WTC11 (cell line): ENCODE measurements around the gene TIMM50. TPM values are rescaled to one million over a fixed set of nuclear protein-coding genes. Genes with fewer than 3 reads are reported as not detected.
A peak's percentile ranks its signal among the peaks of the same experiment; 100 is the strongest.

Experiments used
- ATAC-seq: fragments of 200-7000 bp; cut with Tn5 transposase; 2 replicates; pipeline ENCODE4 v1.10.0; 2021; ENCODE audit warnings: mild to moderate bottlenecking, moderate library complexity
- CTCF ChIA-PET: fragments of 300-600 bp; sonication (Branson Sonifier 250); formaldehyde crosslinking; loops from one replicate; lab custom pipeline; 2021; ENCODE audit warnings: antibody characterized with exemption; lab: Charles Lee
- POLR2A ChIA-PET: fragments of 350-600 bp; sonication (Branson Sonifier 250); formaldehyde crosslinking; loops from one replicate; lab custom pipeline; 2021; ENCODE audit warnings: antibody characterized with exemption; lab: Charles Lee
- DNase-seq: peaks from one replicate; pipeline ENCODE4 v3.0.0; 2021; ENCODE audit warnings: low spot score
- H3K27ac Mint-ChIP-seq: 2 replicates; pipeline ENCODE4 v1.8.0; 2021; ENCODE audit warnings: mixed read lengths
- H3K27me3 Mint-ChIP-seq: 2 replicates; pipeline ENCODE4 v1.8.0; 2021; ENCODE audit warnings: low read depth, mild to moderate bottlenecking, moderate library complexity, mixed read lengths
- H3K36me3 Mint-ChIP-seq: 2 replicates; pipeline ENCODE4 v1.8.0; 2021; ENCODE audit warnings: mixed read lengths
- H3K4me1 Mint-ChIP-seq: 2 replicates; pipeline ENCODE4 v1.8.0; 2022; ENCODE audit warnings: mixed read lengths
- H3K4me3 Mint-ChIP-seq: 2 replicates; pipeline ENCODE4 v1.8.0; 2021; ENCODE audit warnings: mild to moderate bottlenecking, moderate library complexity, mixed read lengths
- H3K9me3 Mint-ChIP-seq: 2 replicates; pipeline ENCODE4 v1.8.0; 2021; ENCODE audit warnings: mixed read lengths
- ELF4 ChIP-seq: sonication (generic); formaldehyde crosslinking; IDR thresholded peaks from 2 replicates; pipeline ENCODE4 v1.8.1; 2022; ENCODE audit warnings: low read depth, mild to moderate bottlenecking, moderate library complexity, missing genetic modification reagents
- ERG ChIP-seq: fragments of 250-450 bp; sonication (Bioruptor Pico); IDR thresholded peaks from 2 replicates; pipeline ENCODE4 v1.8.0; 2021; ENCODE audit warnings: mild to moderate bottlenecking
- FOXK1 ChIP-seq: sonication (generic); formaldehyde crosslinking; IDR thresholded peaks from 2 replicates; pipeline ENCODE4 v1.8.0; 2022; ENCODE audit warnings: mild to moderate bottlenecking, moderate library complexity, missing genetic modification reagents
- GABPB1 ChIP-seq: sonication (generic); formaldehyde crosslinking; IDR thresholded peaks from 2 replicates; pipeline ENCODE4 v1.8.1; 2023; ENCODE audit warnings: mild to moderate bottlenecking, missing genetic modification reagents
- GTF2I ChIP-seq: fragments of 250-450 bp; sonication (Bioruptor Pico); conservative IDR thresholded peaks from 2 replicates; pipeline ENCODE4 v1.4.0; 2021; ENCODE audit warnings: mild to moderate bottlenecking
- HMGA2 ChIP-seq: fragments of 250-450 bp; sonication (Bioruptor Pico); IDR thresholded peaks from 2 replicates; pipeline ENCODE4 v1.4.0; 2021; ENCODE audit warnings: mild to moderate bottlenecking, moderate library complexity
- IRF1 ChIP-seq: sonication (generic); formaldehyde crosslinking; IDR thresholded peaks from 2 replicates; pipeline ENCODE4 v1.8.0; 2023; ENCODE audit warnings: missing genetic modification reagents
- JUN ChIP-seq: sonication (generic); formaldehyde crosslinking; IDR thresholded peaks from 2 replicates; pipeline ENCODE4 v1.8.0; 2023; ENCODE audit warnings: mild to moderate bottlenecking, missing genetic modification reagents
- MXD4 ChIP-seq: fragments of 250-450 bp; sonication (Bioruptor Pico); IDR thresholded peaks from 2 replicates; pipeline ENCODE4 v1.8.0; 2021; ENCODE audit warnings: mild to moderate bottlenecking, moderate library complexity, borderline replicate concordance
- NFYB ChIP-seq: sonication (generic); formaldehyde crosslinking; conservative IDR thresholded peaks from 2 replicates; pipeline ENCODE4 v1.8.0; 2022; ENCODE audit warnings: low read depth, missing genetic modification reagents
- NR2C2 ChIP-seq: sonication (generic); formaldehyde crosslinking; IDR thresholded peaks from 2 replicates; pipeline ENCODE4 v1.8.0; 2022; ENCODE audit warnings: mild to moderate bottlenecking, missing genetic modification reagents
- PRRX2 ChIP-seq: fragments of 250-450 bp; sonication (Bioruptor Pico); IDR thresholded peaks from 2 replicates; pipeline ENCODE4 v1.8.0; 2021; ENCODE audit warnings: mild to moderate bottlenecking
- SMAD3 ChIP-seq: sonication (generic); formaldehyde crosslinking; IDR thresholded peaks from 2 replicates; pipeline ENCODE4 v1.8.0; 2022; ENCODE audit warnings: missing genetic modification reagents, mild to moderate bottlenecking, borderline replicate concordance
- SP1 ChIP-seq: sonication (generic); formaldehyde crosslinking; conservative IDR thresholded peaks from 2 replicates; pipeline ENCODE4 v1.8.1; 2022; ENCODE audit warnings: missing genetic modification reagents
- TCF7 ChIP-seq: sonication (generic); formaldehyde crosslinking; IDR thresholded peaks from 2 replicates; pipeline ENCODE4 v1.8.0; 2022; ENCODE audit warnings: mild to moderate bottlenecking, low read depth, missing genetic modification reagents, moderate library complexity
- TEAD1 ChIP-seq: sonication (generic); formaldehyde crosslinking; IDR thresholded peaks from 2 replicates; pipeline ENCODE4 v1.8.0; 2022; ENCODE audit warnings: mild to moderate bottlenecking, missing genetic modification reagents
- TP53 ChIP-seq: sonication (generic); formaldehyde crosslinking; IDR thresholded peaks from 2 replicates; pipeline ENCODE4 v1.8.1; 2023; ENCODE audit warnings: mild to moderate bottlenecking, missing genetic modification reagents
- ZNF121 ChIP-seq: sonication (generic); formaldehyde crosslinking; IDR thresholded peaks from 2 replicates; pipeline ENCODE4 v1.8.0; 2023; ENCODE audit warnings: missing genetic modification reagents
- ZNF138 ChIP-seq: sonication (generic); formaldehyde crosslinking; conservative IDR thresholded peaks from 2 replicates; pipeline ENCODE4 v1.8.1; 2022; ENCODE audit warnings: mild to moderate bottlenecking, moderate library complexity, missing genetic modification reagents
- ZNF416 ChIP-seq: fragments of 250-450 bp; sonication (Bioruptor Pico); IDR thresholded peaks from 2 replicates; pipeline ENCODE4 v1.9.0; 2021; ENCODE audit warnings: mild to moderate bottlenecking, inconsistent platforms
- ZNF671 ChIP-seq: fragments of 250-450 bp; sonication (Bioruptor Pico); IDR thresholded peaks from 2 replicates; pipeline ENCODE4 v1.8.0; 2021; ENCODE audit warnings: mild to moderate bottlenecking
- total RNA-seq: library from RNA; stranded (reverse); gene quantifications from 3 replicates; pipeline ENCODE4 v1.2.3, GENCODE V29; 2021
- TF ChIP-seq, protein P1 (sequence below): fragments of 250-450 bp; sonication (Bioruptor Pico); IDR thresholded peaks from 2 replicates; pipeline ENCODE4 v1.9.0; 2021; ENCODE audit warnings: mild to moderate bottlenecking, borderline replicate concordance
- TF ChIP-seq, protein P2 (sequence below): sonication (generic); formaldehyde crosslinking; IDR thresholded peaks from 2 replicates; pipeline ENCODE4 v1.8.1; 2023; ENCODE audit warnings: mild to moderate bottlenecking, missing genetic modification reagents
- TF ChIP-seq, protein P3 (sequence below): sonication (generic); formaldehyde crosslinking; IDR thresholded peaks from 2 replicates; pipeline ENCODE4 v1.8.1; 2022; ENCODE audit warnings: low read depth, missing genetic modification reagents, borderline replicate concordance

The TIMM50 gene
- total RNA-seq, 1 experiment from 2014 or later: 154 TPM

- TF ChIP-seq, protein P1, sequence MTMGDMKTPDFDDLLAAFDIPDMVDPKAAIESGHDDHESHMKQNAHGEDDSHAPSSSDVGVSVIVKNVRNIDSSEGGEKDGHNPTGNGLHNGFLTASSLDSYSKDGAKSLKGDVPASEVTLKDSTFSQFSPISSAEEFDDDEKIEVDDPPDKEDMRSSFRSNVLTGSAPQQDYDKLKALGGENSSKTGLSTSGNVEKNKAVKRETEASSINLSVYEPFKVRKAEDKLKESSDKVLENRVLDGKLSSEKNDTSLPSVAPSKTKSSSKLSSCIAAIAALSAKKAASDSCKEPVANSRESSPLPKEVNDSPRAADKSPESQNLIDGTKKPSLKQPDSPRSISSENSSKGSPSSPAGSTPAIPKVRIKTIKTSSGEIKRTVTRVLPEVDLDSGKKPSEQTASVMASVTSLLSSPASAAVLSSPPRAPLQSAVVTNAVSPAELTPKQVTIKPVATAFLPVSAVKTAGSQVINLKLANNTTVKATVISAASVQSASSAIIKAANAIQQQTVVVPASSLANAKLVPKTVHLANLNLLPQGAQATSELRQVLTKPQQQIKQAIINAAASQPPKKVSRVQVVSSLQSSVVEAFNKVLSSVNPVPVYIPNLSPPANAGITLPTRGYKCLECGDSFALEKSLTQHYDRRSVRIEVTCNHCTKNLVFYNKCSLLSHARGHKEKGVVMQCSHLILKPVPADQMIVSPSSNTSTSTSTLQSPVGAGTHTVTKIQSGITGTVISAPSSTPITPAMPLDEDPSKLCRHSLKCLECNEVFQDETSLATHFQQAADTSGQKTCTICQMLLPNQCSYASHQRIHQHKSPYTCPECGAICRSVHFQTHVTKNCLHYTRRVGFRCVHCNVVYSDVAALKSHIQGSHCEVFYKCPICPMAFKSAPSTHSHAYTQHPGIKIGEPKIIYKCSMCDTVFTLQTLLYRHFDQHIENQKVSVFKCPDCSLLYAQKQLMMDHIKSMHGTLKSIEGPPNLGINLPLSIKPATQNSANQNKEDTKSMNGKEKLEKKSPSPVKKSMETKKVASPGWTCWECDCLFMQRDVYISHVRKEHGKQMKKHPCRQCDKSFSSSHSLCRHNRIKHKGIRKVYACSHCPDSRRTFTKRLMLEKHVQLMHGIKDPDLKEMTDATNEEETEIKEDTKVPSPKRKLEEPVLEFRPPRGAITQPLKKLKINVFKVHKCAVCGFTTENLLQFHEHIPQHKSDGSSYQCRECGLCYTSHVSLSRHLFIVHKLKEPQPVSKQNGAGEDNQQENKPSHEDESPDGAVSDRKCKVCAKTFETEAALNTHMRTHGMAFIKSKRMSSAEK: no peak
- TF ChIP-seq TEAD1 (CRISPR knock-in tag): no peak
- no peak for TF ChIP-seq ZNF671 (CRISPR knock-in tag)
- TF ChIP-seq HMGA2 (CRISPR knock-in tag): no peak
Measured at GRCh38 chr19:39507715-39508364, 27.2 kb downstream of the TIMM50 start (continued).

DNA sequence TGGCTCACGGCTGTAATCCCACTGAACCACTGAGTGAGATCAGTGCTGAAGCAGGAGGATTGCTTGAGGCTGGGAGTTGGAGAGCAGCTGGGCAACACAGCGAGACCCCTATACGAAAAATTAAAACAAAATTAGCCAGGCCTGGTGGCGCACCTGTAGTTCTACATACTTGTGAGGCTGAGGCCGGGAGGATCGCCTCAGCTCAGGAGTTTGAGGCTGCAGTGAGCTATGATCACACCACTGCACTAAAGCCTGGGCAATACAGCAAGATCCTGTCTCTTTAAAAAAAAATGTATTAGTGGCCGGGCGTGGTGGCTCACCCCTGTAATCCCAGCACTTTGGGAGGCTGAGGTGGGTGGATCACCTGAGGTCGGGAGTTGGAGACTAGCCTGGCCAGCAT, 28.0 kb downstream of the TIMM50 start:
- ATAC-seq (no peak), DNase-seq (no peak)
- Mint-ChIP-seq H3K9me3 (no peaks in the 10 kb centered on the region), H3K27me3 (peaks cover 86% of the 10 kb centered on the region), H3K36me3 (peaks cover 3% of the 10 kb centered on the region; the same call in 1 of the 2 replicates), H3K4me1 (peaks cover 10% of the 10 kb centered on the region), H3K4me3 (no peak overlapping the region), H3K27ac (no peak overlapping the region)
- ChIA-PET POLR2A (no interaction called here), CTCF (interaction anchor here (1.0 to 1.7 kb wide), 2 partner anchors 24 to 34 kb away, joined by 3 to 4 read pairs; partner anchors contain the start of gene EID2B)
- no peak for TF ChIP-seq PRRX2
- TF ChIP-seq ZNF121: peak; percentile 86

GRCh38 chr19:39509233-39509632, 28.6 kb downstream of the TIMM50 start:
- no peaks in the 10 kb centered on the region for H3K36me3 Mint-ChIP-seq
- DNase-seq (no peak), ATAC-seq (no peak)
- no peak for TF ChIP-seq ERG (CRISPR knock-in tag)
- TF ChIP-seq SP1 (CRISPR knock-in tag): no peak
- TF ChIP-seq NFYB (CRISPR knock-in tag): no peak
- TF ChIP-seq TP53 (CRISPR knock-in tag): no peak
- TF ChIP-seq MXD4: no peak
- H3K27ac Mint-ChIP-seq: no peak overlapping the region
- ChIA-PET CTCF (interaction anchor here (1.7 kb wide), 1 partner anchor 35 kb away, joined by 4 read pairs; no protein-coding TSS in a partner anchor), POLR2A (no interaction called here)
- no peaks in the 10 kb centered on the region for H3K9me3 Mint-ChIP-seq
- peaks cover 10% of the 10 kb centered on the region for H3K4me1 Mint-ChIP-seq
- no peak overlapping the region for H3K4me3 Mint-ChIP-seq
- peaks cover 86% of the 10 kb centered on the region for H3K27me3 Mint-ChIP-seq

GRCh38 chr19:39512988-39513387, 32.4 kb downstream of the TIMM50 start:
- H3K27me3 Mint-ChIP-seq: peaks cover 56% of the 10 kb centered on the region
- POLR2A ChIA-PET: no interaction called here
- TF ChIP-seq FOXK1 (CRISPR knock-in tag) (no peak), ZNF138 (CRISPR knock-in tag) (no peak), ELF4 (CRISPR knock-in tag) (no peak), NR2C2 (CRISPR knock-in tag) (no peak), TCF7 (no peak), TP53 (CRISPR knock-in tag) (no peak), IRF1 (CRISPR knock-in tag) (no peak), SMAD3 (CRISPR knock-in tag) (no peak), JUN (CRISPR knock-in tag) (no peak), ZNF416 (no peak), GABPB1 (no peak), GTF2I (CRISPR knock-in tag) (no peak)
- TF ChIP-seq, protein P2, sequence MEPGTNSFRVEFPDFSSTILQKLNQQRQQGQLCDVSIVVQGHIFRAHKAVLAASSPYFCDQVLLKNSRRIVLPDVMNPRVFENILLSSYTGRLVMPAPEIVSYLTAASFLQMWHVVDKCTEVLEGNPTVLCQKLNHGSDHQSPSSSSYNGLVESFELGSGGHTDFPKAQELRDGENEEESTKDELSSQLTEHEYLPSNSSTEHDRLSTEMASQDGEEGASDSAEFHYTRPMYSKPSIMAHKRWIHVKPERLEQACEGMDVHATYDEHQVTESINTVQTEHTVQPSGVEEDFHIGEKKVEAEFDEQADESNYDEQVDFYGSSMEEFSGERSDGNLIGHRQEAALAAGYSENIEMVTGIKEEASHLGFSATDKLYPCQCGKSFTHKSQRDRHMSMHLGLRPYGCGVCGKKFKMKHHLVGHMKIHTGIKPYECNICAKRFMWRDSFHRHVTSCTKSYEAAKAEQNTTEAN (CRISPR knock-in tag): no peak
- TF ChIP-seq, protein P3, sequence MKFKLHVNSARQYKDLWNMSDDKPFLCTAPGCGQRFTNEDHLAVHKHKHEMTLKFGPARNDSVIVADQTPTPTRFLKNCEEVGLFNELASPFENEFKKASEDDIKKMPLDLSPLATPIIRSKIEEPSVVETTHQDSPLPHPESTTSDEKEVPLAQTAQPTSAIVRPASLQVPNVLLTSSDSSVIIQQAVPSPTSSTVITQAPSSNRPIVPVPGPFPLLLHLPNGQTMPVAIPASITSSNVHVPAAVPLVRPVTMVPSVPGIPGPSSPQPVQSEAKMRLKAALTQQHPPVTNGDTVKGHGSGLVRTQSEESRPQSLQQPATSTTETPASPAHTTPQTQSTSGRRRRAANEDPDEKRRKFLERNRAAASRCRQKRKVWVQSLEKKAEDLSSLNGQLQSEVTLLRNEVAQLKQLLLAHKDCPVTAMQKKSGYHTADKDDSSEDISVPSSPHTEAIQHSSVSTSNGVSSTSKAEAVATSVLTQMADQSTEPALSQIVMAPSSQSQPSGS (CRISPR knock-in tag): no peak

More at GRCh38 chr19:39512988-39513387, 32.4 kb downstream of the TIMM50 start:
- no peak overlapping the region for H3K4me3 Mint-ChIP-seq
- H3K36me3 Mint-ChIP-seq: peaks cover 5% of the 10 kb centered on the region
- H3K27ac Mint-ChIP-seq: no peak overlapping the region
- no peaks in the 10 kb centered on the region; the same call in 1 of the 2 replicates for H3K9me3 Mint-ChIP-seq
- ATAC-seq (no peak), DNase-seq (no peak)
- CTCF ChIA-PET: interaction anchor here (0.7 to 4.0 kb wide), 4 partner anchors 10 to 38 kb away, joined by 3 to 21 read pairs (median 10); no protein-coding TSS in a partner anchor
- H3K4me1 Mint-ChIP-seq: peaks cover 18% of the 10 kb centered on the region
